Stomach (tissue), 9 donors: ENCODE measurements around the gene BMP6. TPM values are rescaled to one million over a fixed set of nuclear protein-coding genes. Genes with fewer than 3 reads are reported as not detected.
A peak's percentile ranks its signal among the peaks of the same experiment; 100 is the strongest.

ENCODE experiments used
- DNase-seq, 2 donors: peaks; one replicate each; pipeline versions ENCODE4 v3.0.0 to v3.0.0-alpha.2; 2013 to 2019
- H3K27ac ChIP-seq, 5 donors: fragments of 200-600 bp in 4 of 5; sonication (generic) in 4 of 5; one replicate each; pipeline ENCODE4 v1.5.1; 2013 to 2019; ENCODE audit warnings: mild to moderate bottlenecking in 1 of 5, moderate library complexity in 1 of 5
- H3K27me3 ChIP-seq, 3 donors: fragments of 200-600 bp; sonication (generic); one replicate each; pipeline ENCODE4 v1.5.1; 2017 to 2019; ENCODE audit warnings: mixed run types in 1 of 3
- H3K36me3 ChIP-seq, 4 donors: fragments of 200-600 bp; sonication (generic); 1 replicate in 3 of 4; 2 replicates in 1 of 4; pipeline ENCODE4 v1.5.1; 2016 to 2019
- H3K4me1 ChIP-seq, 4 donors: fragments of 200-600 bp; sonication (generic); one replicate each; pipeline ENCODE4 v1.5.1; 2016 to 2019
- H3K4me3 ChIP-seq, 4 donors: fragments of 200-600 bp; sonication (generic) in 3 of 4; one replicate each; pipeline ENCODE4 v1.5.1; 2016 to 2019; ENCODE audit warnings: mild to moderate bottlenecking in 1 of 4
- H3K9me3 ChIP-seq, 4 donors: fragments of 200-600 bp; sonication (generic); one replicate each; pipeline ENCODE4 v1.5.1; 2016 to 2019
- CTCF ChIP-seq, 7 experiments: fragments of 450-650 bp in 4 of 7; fragments of 200-600 bp in 3 of 7; sonication (generic) in 3 of 7; IDR thresholded peaks; one replicate each; pipeline ENCODE4 v1.5.1; 2016 to 2019; ENCODE audit warnings: antibody characterized with exemption in 7 of 7, control low read depth in 2 of 7, mild to moderate bottlenecking in 1 of 7
- EP300 ChIP-seq: sonication (generic); formaldehyde crosslinking; IDR thresholded peaks from one replicate; pipeline ENCODE4 v1.6.1; 2017; ENCODE audit warnings: antibody characterized with exemption
- POLR2A ChIP-seq, 4 donors: fragments of 450-650 bp; IDR thresholded peaks; one replicate each; pipeline ENCODE4 v1.6.1; 2016; ENCODE audit warnings: antibody characterized with exemption in 4 of 4, control low read depth in 2 of 4, mild to moderate bottlenecking in 1 of 4, moderate library complexity in 1 of 4
- POLR2AphosphoS5 ChIP-seq, 3 donors: sonication (generic); formaldehyde crosslinking; IDR thresholded peaks; one replicate each; pipeline ENCODE4 v1.6.1; 2016; ENCODE audit warnings: antibody characterized with exemption in 3 of 3
- WGBS, 5 donors: extraction: QIAGEN DNeasy Blood & Tissue Kit in 3 of 5; methylation state at CpG; one replicate each; pipeline versions ENCODE4 v1.1.5 to v1.1.7; 2013 to 2018; 5-methylcytosine and 5-hydroxymethylcytosine counted together
- intact Hi-C: fragments of 100-400 bp; cut with DNase I; formaldehyde crosslinking; loops from one replicate; pipeline ENCODE4 v1.15.1; 2023; ENCODE audit warnings: low total_unique reads
- polyA plus RNA-seq, 3 donors: library from polyadenylated mRNA; stranded (reverse); fragments of 200-250 nt; gene quantifications; one replicate each; pipeline ENCODE4 v1.2.3, GENCODE V29; 2013
- total RNA-seq, 5 donors: library from RNA; depleted of rRNA; stranded (reverse); fragments of >200 nt; gene quantifications; one replicate each; pipeline versions ENCODE4 v1.1.0 to v1.2.3, GENCODE V29; 2014 to 2016
- donor health status: healthy with polysubstance abuse.
- donor health status: Bipolar disorder and iron deficiency.
- donor health status: healthy.

The BMP6 gene
- total and polyA plus RNA-seq, 8 donors = 0.50 to 15.8 (median 2.7) TPM; not detected in 1

- Histone ChIP-seq H3K27ac (no peak overlapping the region), H3K36me3 (no peaks in the 10 kb centered on the region), H3K4me1 (peaks cover 0 to 9% (median 0%) of the 10 kb centered on the region in 4 donors), H3K4me3 (no peak overlapping the region), H3K9me3 (peaks cover 0 to 4% (median 0%) of the 10 kb centered on the region in 4 donors), H3K27me3 (no peaks in the 10 kb centered on the region)
- intact Hi-C loops = no loop called here
- no peak for TF ChIP-seq EP300
- no peak for TF ChIP-seq POLR2A (IDR thresholded peaks at IDR 0.05)
- no peak for TF ChIP-seq CTCF (IDR thresholded peaks at IDR 0.05)
- TF ChIP-seq POLR2AphosphoS5 (IDR thresholded peaks at IDR 0.05) = no peak
- DNase-seq = no peak
- 90 to 100% (median 98%) methylated on average over 3 of the region's 3 CpGs for WGBS, 5 donors
Observed at GRCh38 chr6:7761051-7761450, 35.2 kb downstream of the BMP6 start.

GRCh38 chr6:7762760-7763159, 36.9 kb downstream of the BMP6 start:
- no peaks in the 10 kb centered on the region for H3K9me3 ChIP-seq
- no peak overlapping the region for H3K4me3 ChIP-seq
- intact Hi-C loops = no loop called here
- no peak overlapping the region for H3K27ac ChIP-seq
- no peaks in the 10 kb centered on the region for H3K27me3 ChIP-seq
- DNase-seq = no peak
- no peaks in the 10 kb centered on the region for H3K36me3 ChIP-seq
- 79 to 88% (median 83%) methylated on average over 12 of the region's 12 CpGs for WGBS, 5 donors
- no peak for TF ChIP-seq POLR2A (IDR thresholded peaks at IDR 0.05)
- TF ChIP-seq CTCF (IDR thresholded peaks at IDR 0.05) = no peak
- TF ChIP-seq POLR2AphosphoS5 (IDR thresholded peaks at IDR 0.05) = no peak
- no peak for TF ChIP-seq EP300
- H3K4me1 ChIP-seq = peaks cover 0 to 9% (median 0%) of the 10 kb centered on the region in 4 donors

- H3K4me3 ChIP-seq = no peak overlapping the region
- H3K36me3 ChIP-seq = no peaks in the 10 kb centered on the region
- 50 to 70% (median 56%) methylated on average over 9 of the region's 9 CpGs for whole genome bisulfite sequencing, 5 donors
- intact Hi-C loops = no loop called here
- H3K4me1 ChIP-seq = peaks cover 0 to under 1% (median 0%) of the 10 kb centered on the region in 4 donors
- no peak overlapping the region for H3K27ac ChIP-seq
- peak in 1 of 2 donors; percentile 25 for DNase-seq
- TF ChIP-seq POLR2A (IDR thresholded peaks at IDR 0.05) = no peak
- TF ChIP-seq CTCF (IDR thresholded peaks at IDR 0.05) = no peak
- H3K27me3 ChIP-seq = no peaks in the 10 kb centered on the region
- no peaks in the 10 kb centered on the region for H3K9me3 ChIP-seq
Observed at GRCh38 chr6:7763881-7764280, 38.0 kb downstream of the BMP6 start.

- WGBS, 5 donors = 82 to 92% (median 87%) methylated on average over 10 of the region's 10 CpGs
- H3K4me1 ChIP-seq = no peaks in the 10 kb centered on the region
- H3K36me3 ChIP-seq = no peaks in the 10 kb centered on the region
- no peak for DNase-seq
- no peaks in the 10 kb centered on the region for H3K9me3 ChIP-seq
- H3K27ac ChIP-seq = no peak overlapping the region
- H3K27me3 ChIP-seq = no peaks in the 10 kb centered on the region
- intact Hi-C loops = no loop called here
- H3K4me3 ChIP-seq = no peak overlapping the region
- TF ChIP-seq POLR2AphosphoS5 (IDR thresholded peaks at IDR 0.05) (no peak), EP300 (no peak), CTCF (IDR thresholded peaks at IDR 0.05) (no peak), POLR2A (IDR thresholded peaks at IDR 0.05) (no peak)
Observed at GRCh38 chr6:7765575-7766325, 39.9 kb downstream of the BMP6 start.
